Heart right ventricle (tissue), 16 donors: ENCODE results near the gene BRMS1. TPM values are rescaled to one million over a fixed set of nuclear protein-coding genes. Genes with fewer than 3 reads are reported as not detected.

Experiments
- ATAC-seq, 8 donors: fragments of 200-7000 bp; cut with Tn5 transposase; one replicate each; pipeline ENCODE4 v1.9.1; 2020; ENCODE audit warnings: mild to moderate bottlenecking in 8 of 8, moderate library complexity in 8 of 8, moderate number of reproducible peaks in 1 of 8
- DNase-seq, 2 donors: peaks; one replicate each; pipeline ENCODE4 v3.0.0-alpha.2; 2020
- H3K27ac ChIP-seq, 10 donors: fragments of 200-600 bp; sonication (generic) in 2 of 10; one replicate each; pipeline versions ENCODE4 v1.5.0 to v1.8.0; 2020 to 2022; ENCODE audit warnings: mild to moderate bottlenecking in 3 of 10
- H3K27me3 ChIP-seq, 7 donors: fragments of 200-600 bp; one replicate each; pipeline ENCODE4 v1.8.0; 2021 to 2022; ENCODE audit warnings: mild to moderate bottlenecking in 2 of 7
- H3K36me3 ChIP-seq, 9 donors: fragments of 200-600 bp; sonication (generic) in 1 of 9; one replicate each; pipeline versions ENCODE4 v1.5.0 to v1.8.0; 2020 to 2022; ENCODE audit warnings: mild to moderate bottlenecking in 2 of 9
- H3K4me1 ChIP-seq, 9 donors: fragments of 200-600 bp; sonication (generic) in 1 of 9; one replicate each; pipeline versions ENCODE4 v1.5.0 to v1.8.0; 2020 to 2022; ENCODE audit warnings: mild to moderate bottlenecking in 4 of 9
- H3K4me3 ChIP-seq, 10 donors: fragments of 200-600 bp; sonication (generic) in 2 of 10; one replicate each; pipeline versions ENCODE4 v1.5.0 to v1.8.0; 2020 to 2022; ENCODE audit warnings: mild to moderate bottlenecking in 7 of 10, moderate library complexity in 2 of 10
- H3K9me3 ChIP-seq, 11 donors: fragments of 200-600 bp in 10 of 11; sonication (generic) in 2 of 11; one replicate each; pipeline versions ENCODE4 v1.5.0 to v1.8.0; 2013 to 2022; ENCODE audit warnings: mild to moderate bottlenecking in 2 of 11, control low read depth in 1 of 11, moderate library complexity in 1 of 11
- CTCF ChIP-seq, 9 donors: fragments of 200-600 bp; sonication (generic) in 2 of 9; IDR thresholded peaks; one replicate each; pipeline versions ENCODE4 v1.5.0 to v1.8.0; 2021 to 2022; ENCODE audit warnings: antibody characterized with exemption in 9 of 9, mild to moderate bottlenecking in 5 of 9, moderate library complexity in 1 of 9
- WGBS, 2 donors: extraction: QIAGEN DNeasy Blood & Tissue Kit; methylation state at CpG; one replicate each; pipeline ENCODE4 v1.1.7; 2013; ENCODE audit warnings: inconsistent platforms in 1 of 2; 5-methylcytosine and 5-hydroxymethylcytosine counted together
- intact Hi-C, 10 donors: fragments of 100-400 bp; cut with DNase I; formaldehyde crosslinking; loops; one replicate each; pipeline versions ENCODE4 v1.11.1 to v1.14.2; 2022
- polyA plus RNA-seq, 2 donors: library from polyadenylated mRNA; stranded (reverse); fragments of 200-250 nt; gene quantifications; one replicate each; pipeline ENCODE4 v1.2.3, GENCODE V29; 2013
- total RNA-seq, 10 donors: library from RNA; stranded (reverse); fragmentation: NEBNext Ultra II Directional in 3 of 10; extraction: Animal tissue kit (Norgen Biotek cat#: 25700) in 3 of 10; gene quantifications; one replicate each; pipeline versions ENCODE4 v1.2.1 to v1.2.4, GENCODE V29; 2021 to 2023
- donor health status: Arrhythmogenic right ventricular cardiomyopathy.
- donor health status: ischemic (EF 13 %, LVEDD 7.1; RV severe dilation, severe dysfunction).
- donor health status: healthy with polysubstance abuse.
- donor health status: DM: no; HTN: yes; CAD: no.
- donor health status: DM: no; HTN: no; CAD: no.
- donor health status: ischemic (EF 25% LVEDD 6.9; RV normal size, moderate dysfunction).
- donor health status: ischemic (EF 25% LVEDD 5.7; RV mildly dilated, moderate dysfunction).
- donor health status: healthy.
- donor health status: DM: yes; HTN: yes; CAD: no.
- donor health status: Ischemic cardiomyopathy.
- donor health status: ischemic (EF 35%, LVEDD 5.7; RV mildly dilated, moderate dysfunction).
- donor health status: nonischemic (EF 11% LVEDD 7.7; RV severe dilation, severe dysfunction).
- donor health status: DM: yes; HTN: yes; CAD: no.
- donor health status: PGD.
- donor health status: ischemic (EF 29% LVEDD 5.4; RV normal size, mild dysfunction).
- donor health status: nonischemic (EF 23%, LVEDD 6.1; RV moderate dilation, normal function).

Gene BRMS1
- total and polyA plus RNA-seq, 12 donors: 10.6 to 73.9 (median 13.6) TPM

GRCh38 chr11:66332371-66333219, 12.3 kb downstream of the BRMS1 start:
- no peak for DNase-seq
- WGBS, 2 donors: 79 to 83% methylated on average over 18 of the region's 18 CpGs

GRCh38 chr11:66331542-66332370, 13.1 kb downstream of the BRMS1 start:
- Histone ChIP-seq H3K9me3 (no peaks in the 10 kb centered on the region), H3K27ac (no peak overlapping the region), H3K4me3 (no peak overlapping the region), H3K27me3 (no peaks in the 10 kb centered on the region), H3K36me3 (peaks cover 0 to 29% (median 0%) of the 10 kb centered on the region in 9 donors), H3K4me1 (peaks cover 22 to 46% (median 41%) of the 10 kb centered on the region in 9 donors)
- WGBS, 2 donors: 85 to 86% methylated on average over 12 of the region's 12 CpGs
- ATAC-seq (no peak), DNase-seq (no peak)
- intact Hi-C loops: loop anchor here in 1 of 10 donors (2.0 kb wide), 1 partner anchor 23 kb away; no protein-coding TSS in a partner anchor
- no peak for TF ChIP-seq CTCF (IDR thresholded peaks at IDR 0.05)

More at GRCh38 chr11:66332371-66333219, 12.3 kb downstream of the BRMS1 start:
- TF ChIP-seq CTCF (IDR thresholded peaks at IDR 0.05): no peak
- Histone ChIP-seq H3K27me3 (no peaks in the 10 kb centered on the region), H3K9me3 (no peaks in the 10 kb centered on the region), H3K36me3 (peaks cover 0 to 37% (median 0%) of the 10 kb centered on the region in 9 donors), H3K27ac (no peak overlapping the region), H3K4me3 (no peak overlapping the region), H3K4me1 (peaks cover 19 to 45% (median 37%) of the 10 kb centered on the region in 9 donors)
- no peak for ATAC-seq
- intact Hi-C loops: loop anchor here in 1 of 10 donors (2.0 kb wide), 1 partner anchor 24 kb away; no protein-coding TSS in a partner anchor

DNA sequence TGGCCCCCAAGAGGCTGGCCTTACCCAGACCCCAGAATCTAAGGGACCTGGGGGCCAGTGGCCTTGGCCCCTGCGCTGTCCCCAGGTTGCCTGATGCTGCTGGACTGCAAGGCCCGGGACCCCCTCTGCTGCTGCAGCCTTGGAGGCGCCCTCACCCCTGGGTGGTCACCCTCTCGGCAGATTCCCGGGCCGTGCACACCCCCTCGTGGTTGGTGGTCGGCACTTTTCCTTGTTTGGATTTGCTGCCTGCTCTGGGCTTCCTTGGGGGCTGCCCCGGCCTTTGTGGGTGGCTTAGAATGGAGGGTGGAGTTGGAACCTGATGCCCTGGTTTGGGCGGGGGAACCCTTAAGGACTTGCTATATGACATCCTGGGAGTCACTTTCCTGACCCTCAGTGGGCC, 14.0 kb downstream of the BRMS1 start:
- Histone ChIP-seq H3K4me3 (no peak overlapping the region), H3K27ac (no peak overlapping the region), H3K27me3 (no peaks in the 10 kb centered on the region), H3K36me3 (peaks cover 0 to 29% (median 0%) of the 10 kb centered on the region in 9 donors), H3K4me1 (peaks cover 23 to 46% (median 41%) of the 10 kb centered on the region in 9 donors), H3K9me3 (no peaks in the 10 kb centered on the region)
- TF ChIP-seq CTCF (IDR thresholded peaks at IDR 0.05): no peak
- intact Hi-C loops: no loop called here
- DNase-seq (no peak), ATAC-seq (no peak)
- WGBS, 2 donors: 61 to 65% methylated on average over 10 of the region's 10 CpGs

GRCh38 chr11:66329165-66329673, 15.7 kb downstream of the BRMS1 start:
- ATAC-seq (no peak), DNase-seq (no peak)
- Histone ChIP-seq H3K9me3 (no peaks in the 10 kb centered on the region), H3K4me1 (peaks cover 21 to 40% (median 30%) of the 10 kb centered on the region in 9 donors), H3K4me3 (no peak overlapping the region), H3K27ac (no peak overlapping the region), H3K36me3 (peaks cover 0 to 24% (median 0%) of the 10 kb centered on the region in 9 donors), H3K27me3 (no peaks in the 10 kb centered on the region)
- 85 to 90% methylated on average over 3 of the region's 3 CpGs for WGBS, 2 donors
- no peak for TF ChIP-seq CTCF (IDR thresholded peaks at IDR 0.05)
- intact Hi-C loops: loop anchor here in 2 of 10 donors (2.0 to 5.0 kb wide), 2 partner anchors 16 to 107 kb away; no protein-coding TSS in a partner anchor
